GM18498 (cell line): ENCODE results near the gene GAPDHS.

Experiments used
- ATAC-seq: cut with Tn5 transposase; IDR thresholded peaks from one replicate; pipeline ENCODE4 v1.9.1; 2021; ENCODE audit warnings: mild to moderate bottlenecking, moderate library complexity; ENCODE audit not compliant: unreplicated experiment

The GAPDHS gene

GRCh38 chr19:35534803-35535480, 1.7 kb downstream of the GAPDHS start:
- ATAC-seq = no peak

DNA sequence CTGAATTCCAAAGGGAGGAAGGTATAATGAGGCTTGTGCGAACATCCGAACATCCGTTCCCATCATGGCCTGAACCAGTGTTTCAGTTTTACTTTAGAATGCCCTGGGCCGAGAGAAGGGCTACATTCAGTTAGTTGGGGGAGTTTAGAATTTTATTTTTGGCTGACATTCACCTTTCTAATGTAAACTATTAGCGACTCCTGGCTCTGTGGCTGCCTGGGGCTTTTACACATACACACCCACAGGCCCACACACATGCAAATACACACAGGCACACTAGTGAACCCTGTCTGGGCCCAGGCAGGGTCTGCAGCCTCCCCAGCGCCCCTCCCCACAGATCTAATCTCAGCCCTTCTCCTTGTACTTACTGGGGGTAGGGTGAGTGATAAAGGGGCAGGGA, 6.1 kb downstream of the GAPDHS start:
- ATAC-seq = no peak

DNA sequence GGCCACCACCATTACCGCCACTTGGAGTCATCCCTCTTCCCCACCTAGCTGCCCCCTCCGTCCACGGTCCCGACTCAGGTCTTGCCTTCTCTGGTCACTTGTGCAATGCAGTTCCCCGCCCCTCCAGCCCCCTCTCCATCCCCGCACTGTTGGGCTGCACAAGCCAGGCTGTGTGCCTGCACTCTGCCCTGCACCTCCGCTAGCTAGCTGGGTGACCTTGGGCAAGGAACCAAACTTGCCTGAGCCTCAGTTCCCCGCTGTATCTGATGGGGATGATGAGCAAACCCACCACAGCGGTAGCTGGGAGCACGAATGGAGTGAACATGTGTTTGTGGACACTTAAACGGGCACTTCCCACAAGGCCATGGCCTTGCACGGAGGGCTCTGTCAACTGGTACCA, 6.6 kb downstream of the GAPDHS start:
- ATAC-seq = no peak

GRCh38 chr19:35540356-35540927, 7.2 kb downstream of the GAPDHS start:
- no peak for ATAC-seq

- ATAC-seq = no peak
Observed at GRCh38 chr19:35542209-35542608, 9.0 kb downstream of the GAPDHS start.

DNA sequence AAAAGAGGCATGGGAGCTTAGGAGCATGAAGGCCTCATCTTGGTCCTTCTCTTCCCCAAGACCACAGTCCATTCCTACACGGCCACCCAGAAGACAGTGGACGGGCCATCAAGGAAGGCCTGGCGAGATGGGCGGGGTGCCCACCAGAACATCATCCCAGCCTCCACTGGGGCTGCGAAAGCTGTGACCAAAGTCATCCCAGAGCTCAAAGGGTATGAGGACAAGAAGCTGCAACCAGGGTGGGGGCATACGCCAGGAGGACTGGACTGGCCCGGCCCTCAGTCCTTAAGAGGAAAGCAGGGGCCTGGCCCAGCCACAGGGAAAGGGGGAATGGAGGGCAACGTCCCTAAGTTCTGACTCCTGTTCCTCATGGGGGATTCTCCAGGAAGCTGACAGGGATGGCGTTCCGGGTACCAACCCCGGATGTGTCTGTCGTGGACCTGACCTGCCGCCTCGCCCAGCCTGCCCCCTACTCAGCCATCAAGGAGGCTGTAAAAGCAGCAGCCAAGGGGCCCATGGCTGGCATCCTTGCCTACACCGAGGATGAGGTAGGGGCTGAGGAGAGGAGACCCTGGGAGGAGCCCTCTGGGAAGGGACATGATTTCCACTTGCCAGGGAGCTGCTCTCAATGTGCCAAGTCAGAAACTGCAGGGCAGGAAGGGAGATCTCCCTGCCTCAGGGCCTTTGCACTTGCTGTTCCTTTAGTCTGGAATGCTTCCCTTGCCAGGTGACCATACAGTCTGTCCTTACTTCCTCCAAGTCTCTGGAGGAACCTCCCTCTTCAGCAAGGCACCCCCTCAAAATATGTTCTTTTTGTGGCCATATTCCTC, 10.2 kb downstream of the GAPDHS start:
- no peak for ATAC-seq

DNA sequence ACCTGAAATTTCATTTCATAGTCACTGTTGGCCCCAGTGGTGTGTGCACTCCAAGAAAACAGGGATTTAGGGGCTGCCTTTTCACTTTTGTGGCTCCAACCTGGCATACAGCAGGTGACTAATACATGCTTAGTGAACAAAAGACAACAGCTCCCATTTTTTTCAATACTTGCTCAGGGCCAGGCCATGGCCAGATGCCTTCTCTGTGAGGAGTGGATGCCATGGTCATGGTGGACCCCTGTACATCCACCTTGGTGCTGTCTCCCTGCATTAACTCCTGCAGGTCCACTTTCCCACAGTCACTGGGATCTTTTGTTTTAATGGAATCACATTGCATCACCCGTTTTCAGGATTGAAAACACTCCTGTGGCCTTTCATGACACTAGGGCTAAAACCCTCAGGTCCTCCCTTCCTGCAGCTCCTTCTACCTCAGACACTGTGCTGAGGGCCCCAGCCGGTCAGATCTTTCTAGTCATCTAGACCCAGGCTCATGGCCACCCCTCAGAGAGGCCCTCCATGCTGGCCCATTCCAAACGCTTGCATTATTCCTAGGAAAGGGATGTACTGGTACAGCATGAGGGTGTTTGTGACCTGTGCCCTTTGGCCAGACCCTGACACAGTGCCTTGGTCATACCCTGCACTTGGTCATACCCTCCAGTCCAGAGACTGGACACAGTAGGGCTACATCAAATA, 11.0 kb downstream of the GAPDHS start:
- ATAC-seq = no peak

GRCh38 chr19:35545001-35545854, 12.0 kb downstream of the GAPDHS start, which contains the start of gene TMEM147:
TMEM147 (plus strand) TSS chr19:35545626; CDS start chr19:35545740, 114 bp downstream.
- peak; percentile 80 for ATAC-seq

DNA sequence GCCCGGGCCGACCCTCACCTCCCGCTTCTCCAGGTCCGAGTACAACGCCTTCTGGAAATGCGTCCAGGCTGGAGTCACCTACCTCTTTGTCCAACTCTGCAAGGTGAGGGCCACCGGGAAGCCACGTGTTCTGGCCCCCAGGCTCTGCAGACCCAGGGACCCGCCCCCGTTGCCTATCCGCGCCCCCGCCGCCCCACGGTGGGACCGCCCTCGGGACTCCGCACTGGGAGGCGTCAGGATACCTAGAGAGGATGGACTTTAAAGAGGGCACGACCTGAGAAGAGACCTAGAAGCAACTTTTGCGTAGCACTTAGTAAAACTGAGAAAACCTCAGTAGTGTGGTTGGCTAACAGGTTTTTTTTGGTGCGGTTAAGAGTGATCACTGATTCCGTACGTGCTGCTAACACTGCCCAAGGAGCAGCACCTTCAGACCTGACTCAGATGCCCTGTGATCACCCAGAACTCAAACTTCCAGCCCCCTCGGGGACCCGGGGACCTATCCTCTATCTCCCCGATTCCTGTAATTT, 12.7 kb downstream of the GAPDHS start:
- ATAC-seq = peak; percentile 56

- ATAC-seq = no peak
Observed at GRCh38 chr19:35546532-35546931, 13.3 kb downstream of the GAPDHS start.

GRCh38 chr19:35549174-35549788, 16.0 kb downstream of the GAPDHS start:
- ATAC-seq = no peak

DNA sequence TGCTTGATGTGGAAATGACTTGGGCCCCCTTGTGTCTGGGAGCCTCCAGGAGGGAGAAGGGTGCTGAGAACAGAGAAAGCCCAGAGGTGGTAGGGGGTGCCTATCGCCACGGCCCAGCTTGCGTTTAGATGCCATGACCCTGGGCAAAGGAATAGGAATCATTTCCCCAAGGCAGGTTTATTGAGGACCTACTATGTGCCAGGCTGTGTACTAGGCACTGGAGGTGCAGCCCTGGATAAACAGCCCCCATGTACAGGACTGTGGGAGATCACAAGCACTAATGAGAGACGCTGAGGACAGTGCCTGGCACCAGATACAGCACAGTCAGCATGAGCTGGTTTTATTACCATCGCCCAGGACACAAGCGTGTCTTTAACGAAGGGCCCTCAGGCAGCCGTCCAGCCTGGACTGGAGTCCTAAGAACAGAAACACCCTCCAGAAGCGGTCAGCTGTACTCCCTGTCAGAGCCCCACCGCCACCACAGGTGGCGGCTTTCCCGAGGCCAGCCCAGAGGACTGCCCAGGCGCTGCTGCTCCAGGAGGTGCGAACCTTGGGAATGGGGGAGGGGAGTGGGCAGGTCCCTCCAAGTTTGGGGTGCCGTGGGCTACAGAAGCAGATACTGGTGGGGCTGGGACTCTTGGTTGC, 16.7 kb downstream of the GAPDHS start:
- no peak for ATAC-seq

DNA sequence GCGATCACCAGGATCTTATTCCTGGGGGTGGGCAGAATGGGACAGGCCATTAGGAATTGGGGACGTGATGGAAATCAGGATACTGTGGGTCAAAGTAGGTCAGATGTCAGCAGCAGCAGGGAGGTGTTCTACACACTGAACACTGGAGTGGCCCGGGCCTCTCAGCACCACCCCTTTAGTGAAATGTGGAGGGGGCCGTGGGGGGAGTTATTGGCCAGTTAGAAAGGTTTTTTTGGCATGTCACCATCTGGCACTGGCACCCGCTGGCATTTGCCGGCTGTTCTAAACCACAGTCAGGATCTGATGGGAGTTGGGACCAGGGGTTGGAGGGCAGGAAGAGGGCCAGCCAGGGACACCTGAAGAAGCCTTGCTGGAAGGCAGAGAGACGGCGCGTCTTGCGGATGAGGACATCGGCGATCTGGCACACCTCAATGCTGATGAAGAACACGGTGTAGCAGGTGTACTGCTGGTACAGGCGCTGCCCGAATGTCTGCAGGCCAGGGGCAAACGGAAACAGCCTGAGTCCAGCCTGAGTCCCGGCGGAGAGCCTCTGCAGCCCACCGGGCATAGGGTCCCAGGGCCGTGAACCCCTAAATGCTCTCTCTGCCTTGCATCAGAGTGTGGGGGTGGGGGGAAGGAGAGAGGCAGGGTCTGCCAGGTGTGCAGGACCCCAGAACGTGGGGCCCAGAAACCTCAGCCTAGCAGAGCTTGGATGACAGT, 18.0 kb downstream of the GAPDHS start:
- no peak for ATAC-seq

DNA sequence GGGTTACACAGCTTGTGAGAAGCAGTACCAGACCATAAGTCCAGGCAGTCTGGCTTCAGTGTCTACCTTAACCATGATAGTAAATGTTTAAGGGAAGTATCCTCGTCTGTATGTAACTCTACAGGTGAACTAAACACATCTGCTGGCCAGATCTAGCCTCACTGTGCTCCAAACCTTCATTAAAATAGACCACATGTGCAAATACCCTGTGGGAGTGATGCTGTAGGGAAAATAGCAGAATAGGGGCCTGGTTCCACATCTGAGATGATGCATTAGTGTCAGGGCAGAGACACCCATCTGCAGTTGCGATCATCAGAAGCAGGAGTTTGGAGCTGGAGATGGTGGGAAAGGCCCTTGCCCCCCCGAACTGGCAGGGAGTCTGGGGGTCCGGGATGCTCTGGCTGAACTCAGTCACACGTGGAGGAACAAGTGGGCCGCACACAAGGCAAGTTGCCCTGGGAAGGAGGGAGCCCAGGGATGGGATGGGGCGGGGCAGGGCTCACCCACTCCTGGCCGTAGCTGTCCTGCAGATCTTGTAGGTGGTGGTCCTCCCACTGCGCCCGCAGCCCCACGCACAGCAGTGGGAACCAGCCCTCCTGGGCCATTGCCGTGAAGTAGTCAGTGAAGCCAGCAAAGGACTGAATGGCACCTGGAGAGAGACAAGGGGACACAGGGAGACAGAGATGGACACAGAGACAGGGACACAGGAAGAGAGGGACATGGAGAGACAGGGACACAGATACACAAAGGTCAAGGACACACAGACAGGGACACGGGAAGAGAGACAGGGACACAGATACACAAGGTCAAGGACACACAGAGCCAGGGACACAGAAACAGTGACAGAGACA, 19.5 kb downstream of the GAPDHS start:
- no peak for ATAC-seq

DNA sequence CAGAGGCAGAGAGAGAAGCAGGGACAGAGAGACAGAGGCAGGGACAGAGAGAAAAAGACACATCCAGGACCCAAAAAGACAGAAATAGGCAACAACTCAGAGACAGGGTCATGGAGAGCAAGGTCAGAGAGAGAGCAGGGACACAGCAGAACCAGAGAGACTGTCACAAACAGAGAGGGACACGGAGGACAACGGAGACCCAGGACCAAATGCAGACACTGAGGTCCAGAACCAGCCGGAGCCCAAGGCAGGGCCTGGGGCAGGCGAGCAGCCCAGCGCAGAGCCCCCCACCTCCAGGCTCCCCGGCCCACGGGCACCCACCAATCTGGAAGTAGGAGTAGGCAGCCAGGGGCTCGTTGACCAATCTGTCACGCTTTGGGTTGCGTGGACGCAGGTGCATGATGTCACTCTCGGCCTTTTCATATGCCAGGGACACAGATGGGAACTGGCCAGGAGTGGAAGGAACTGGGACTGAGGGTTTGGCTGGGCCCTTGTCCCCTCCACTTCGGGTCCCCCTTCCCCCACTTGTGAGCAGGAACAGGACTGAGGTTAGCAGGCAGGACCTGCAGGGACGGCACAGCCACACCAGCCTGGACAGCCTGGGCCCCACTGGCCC, 20.2 kb downstream of the GAPDHS start:
- no peak for ATAC-seq

GRCh38 chr19:35554076-35554475, 20.8 kb downstream of the GAPDHS start:
- no peak for ATAC-seq

- no peak for ATAC-seq
Observed at GRCh38 chr19:35555301-35556005, 22.2 kb downstream of the GAPDHS start.
